Bronchial epithelial cell (primary cell): ENCODE measurements around the gene CSGALNACT2. TPM values are rescaled to one million over a fixed set of nuclear protein-coding genes. Genes with fewer than 3 reads are reported as not detected.
"Not testable (repeated sequence)": the region's sequence is repeated elsewhere in the genome, so short reads cannot be mapped to it uniquely, and the experiment has no call there.

Source experiments
- DNase-seq: peaks from one replicate; pipeline ENCODE4 v3.0.0-alpha.2; 2010; ENCODE audit warnings: low read depth
- FAIRE-seq: peaks from 2 replicates; lab custom pipeline; 2011; peaks lifted over from hg19 to GRCh38; lab: Jason Lieb, UNC
- H3K27me3 ChIP-seq: 2 replicates; pipeline ENCODE4 v1.5.1; 2011; ENCODE audit warnings: low read length; ENCODE audit not compliant: control insufficient read depth, insufficient read depth
- H3K36me3 ChIP-seq: 2 replicates; pipeline ENCODE4 v1.5.1; 2011; ENCODE audit warnings: low read length; ENCODE audit not compliant: control insufficient read depth, insufficient read depth
- H3K4me3 ChIP-seq: 2 replicates; pipeline ENCODE4 v1.5.1; 2011; ENCODE audit warnings: mild to moderate bottlenecking, low read depth, low read length, control low read depth
- total RNA-seq: library from RNA; depleted of rRNA; stranded (reverse); fragments of >200 nt; gene quantifications from 2 replicates; pipeline ENCODE4 v1.2.1, GENCODE V29; 2014
- TF ChIP-seq, protein P1 (sequence below): IDR thresholded peaks from 2 replicates; pipeline ENCODE4 v1.5.1; 2011; ENCODE audit warnings: mild to moderate bottlenecking, moderate library complexity, low read length, control low read depth, inconsistent platforms; ENCODE audit not compliant: insufficient read depth, severe bottlenecking

CSGALNACT2 gene
- total RNA-seq, 1 donor from 2014 or later = 17.4 TPM

DNA sequence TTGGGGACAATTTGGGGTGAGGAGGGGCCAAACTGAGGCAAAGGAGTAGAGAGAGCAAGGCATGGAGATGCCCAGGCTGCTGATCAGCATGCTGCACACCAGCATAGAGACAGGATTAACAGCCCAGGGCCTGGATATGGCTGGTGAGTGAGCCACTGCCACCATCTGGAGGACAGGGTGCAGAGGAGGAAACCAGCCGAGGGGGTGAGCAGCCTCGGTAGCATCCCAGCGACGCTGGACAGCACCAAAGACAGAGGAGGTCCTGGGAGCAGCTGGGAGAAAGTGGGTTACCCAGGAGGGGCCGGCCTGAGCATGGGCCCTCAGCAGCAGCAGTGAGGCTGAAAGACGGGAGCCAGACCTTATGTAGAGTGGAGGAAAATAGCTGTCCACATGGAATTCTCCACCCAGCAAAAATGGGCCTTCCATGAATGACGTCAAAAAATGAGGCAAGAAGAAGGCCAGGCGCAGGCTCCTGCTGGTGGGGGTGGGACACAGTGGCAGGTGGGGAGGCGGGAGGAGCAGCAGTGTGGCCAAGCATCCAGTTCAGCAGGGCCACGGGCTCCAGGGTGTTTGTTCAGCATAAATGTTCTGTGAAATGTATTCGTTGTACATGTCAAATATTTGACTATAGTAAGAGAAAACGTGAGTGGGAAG lies 44.7 kb upstream of the CSGALNACT2 start:
- FAIRE-seq = peak; percentile 32
- no peak overlapping the region for H3K4me3 ChIP-seq

DNA sequence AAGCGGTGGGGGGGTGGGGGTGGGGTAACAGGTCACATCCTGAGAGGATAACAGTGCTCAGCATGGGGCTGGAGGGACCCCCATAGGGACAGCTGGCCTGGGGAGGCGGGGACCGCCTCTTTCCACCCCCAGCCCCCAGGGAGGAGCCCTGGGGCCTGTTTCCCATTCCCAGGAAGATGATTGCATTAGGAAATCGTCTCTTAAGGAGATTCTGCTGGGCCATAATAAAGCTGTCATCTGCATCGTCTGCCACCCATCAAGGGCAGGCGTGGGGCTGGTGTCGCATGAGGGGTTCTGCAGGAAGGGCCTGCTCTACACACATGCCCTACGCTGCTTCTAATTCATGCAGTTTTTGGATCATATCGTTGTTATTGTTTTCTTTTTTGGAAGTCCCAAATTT lies 44.2 kb upstream of the CSGALNACT2 start:
- Histone ChIP-seq H3K27me3 (peaks cover 1% of the 10 kb centered on the region), H3K4me3 (no peak overlapping the region), H3K36me3 (no peaks in the 10 kb centered on the region)
- no peak for FAIRE-seq
- TF ChIP-seq, protein P1, sequence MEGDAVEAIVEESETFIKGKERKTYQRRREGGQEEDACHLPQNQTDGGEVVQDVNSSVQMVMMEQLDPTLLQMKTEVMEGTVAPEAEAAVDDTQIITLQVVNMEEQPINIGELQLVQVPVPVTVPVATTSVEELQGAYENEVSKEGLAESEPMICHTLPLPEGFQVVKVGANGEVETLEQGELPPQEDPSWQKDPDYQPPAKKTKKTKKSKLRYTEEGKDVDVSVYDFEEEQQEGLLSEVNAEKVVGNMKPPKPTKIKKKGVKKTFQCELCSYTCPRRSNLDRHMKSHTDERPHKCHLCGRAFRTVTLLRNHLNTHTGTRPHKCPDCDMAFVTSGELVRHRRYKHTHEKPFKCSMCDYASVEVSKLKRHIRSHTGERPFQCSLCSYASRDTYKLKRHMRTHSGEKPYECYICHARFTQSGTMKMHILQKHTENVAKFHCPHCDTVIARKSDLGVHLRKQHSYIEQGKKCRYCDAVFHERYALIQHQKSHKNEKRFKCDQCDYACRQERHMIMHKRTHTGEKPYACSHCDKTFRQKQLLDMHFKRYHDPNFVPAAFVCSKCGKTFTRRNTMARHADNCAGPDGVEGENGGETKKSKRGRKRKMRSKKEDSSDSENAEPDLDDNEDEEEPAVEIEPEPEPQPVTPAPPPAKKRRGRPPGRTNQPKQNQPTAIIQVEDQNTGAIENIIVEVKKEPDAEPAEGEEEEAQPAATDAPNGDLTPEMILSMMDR = no peak
- DNase-seq = no peak

More for the DNA sequence above, 44.7 kb upstream of the CSGALNACT2 start:
- H3K36me3 ChIP-seq = no peaks in the 10 kb centered on the region
- TF ChIP-seq, protein P1 = no peak
- DNase-seq = no peak
- peaks cover 1% of the 10 kb centered on the region for H3K27me3 ChIP-seq

DNA sequence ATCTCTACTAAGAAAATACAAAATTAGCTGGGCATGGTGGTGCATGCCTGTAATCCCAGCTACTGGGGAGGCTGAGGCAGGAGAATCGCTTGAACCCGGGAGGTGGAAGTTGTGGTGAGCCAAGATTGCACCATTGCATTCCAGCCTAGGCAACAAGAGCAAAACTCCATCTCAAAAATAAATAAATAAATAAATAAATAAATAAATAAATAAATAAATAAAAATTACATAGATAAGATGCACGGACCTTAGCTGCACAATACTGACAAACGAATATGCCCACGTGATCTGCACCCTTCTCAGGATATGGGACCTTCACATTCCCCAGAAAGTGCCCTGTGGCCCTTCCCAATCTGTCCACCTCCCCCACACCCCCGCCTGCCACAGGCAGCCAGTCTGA lies 38.9 kb upstream of the CSGALNACT2 start:
- not testable (repeated sequence) for H3K4me3 ChIP-seq, H3K27me3 ChIP-seq, DNase-seq, FAIRE-seq, H3K36me3 ChIP-seq

DNA sequence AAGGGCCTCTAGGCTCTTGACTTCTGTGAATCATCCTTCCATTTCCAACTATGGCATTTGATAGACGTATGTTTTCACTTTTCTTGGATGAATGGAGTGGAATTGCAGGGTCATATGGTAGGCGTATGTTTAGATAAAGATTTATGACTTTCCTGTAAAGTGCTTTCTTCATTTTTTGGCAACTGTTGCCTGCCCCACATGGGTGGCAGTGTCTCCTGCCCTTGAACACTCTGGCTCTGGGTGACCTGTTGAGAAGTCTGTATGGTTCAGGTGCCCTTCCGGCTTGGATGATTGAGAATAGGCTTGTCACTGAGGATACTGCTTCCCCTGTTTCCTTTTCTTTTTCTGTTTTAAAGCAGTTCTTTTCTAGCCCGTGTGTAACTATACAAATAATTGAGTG lies 38.3 kb upstream of the CSGALNACT2 start:
- no peak for DNase-seq
- FAIRE-seq = no peak
- TF ChIP-seq, protein P1 = no peak
- H3K27me3 ChIP-seq = peaks cover 7% of the 10 kb centered on the region
- H3K36me3 ChIP-seq = no peaks in the 10 kb centered on the region
- H3K4me3 ChIP-seq = no peak overlapping the region

DNA sequence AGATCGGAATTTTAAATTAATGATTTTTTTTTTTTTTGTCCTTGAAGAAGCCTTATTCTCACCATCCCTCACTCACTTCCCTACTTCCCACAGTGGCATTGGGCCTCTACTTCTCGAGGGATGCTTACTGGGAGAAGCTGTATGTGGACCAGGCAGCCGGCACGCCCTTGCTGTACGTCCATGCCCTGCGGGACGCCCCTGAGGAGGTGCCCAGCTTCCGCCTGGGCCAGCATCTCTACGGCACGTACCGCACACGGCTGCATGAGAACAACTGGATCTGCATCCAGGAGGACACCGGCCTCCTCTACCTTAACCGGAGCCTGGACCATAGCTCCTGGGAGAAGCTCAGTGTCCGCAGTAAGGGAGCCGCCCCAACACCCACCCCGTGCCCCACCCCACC lies 37.9 kb upstream of the CSGALNACT2 start:
- FAIRE-seq (no peak), DNase-seq (no peak)
- H3K27me3 ChIP-seq = peaks cover 9% of the 10 kb centered on the region
- no peaks in the 10 kb centered on the region for H3K36me3 ChIP-seq
- TF ChIP-seq, protein P1 = no peak
- H3K4me3 ChIP-seq = no peak overlapping the region

DNA sequence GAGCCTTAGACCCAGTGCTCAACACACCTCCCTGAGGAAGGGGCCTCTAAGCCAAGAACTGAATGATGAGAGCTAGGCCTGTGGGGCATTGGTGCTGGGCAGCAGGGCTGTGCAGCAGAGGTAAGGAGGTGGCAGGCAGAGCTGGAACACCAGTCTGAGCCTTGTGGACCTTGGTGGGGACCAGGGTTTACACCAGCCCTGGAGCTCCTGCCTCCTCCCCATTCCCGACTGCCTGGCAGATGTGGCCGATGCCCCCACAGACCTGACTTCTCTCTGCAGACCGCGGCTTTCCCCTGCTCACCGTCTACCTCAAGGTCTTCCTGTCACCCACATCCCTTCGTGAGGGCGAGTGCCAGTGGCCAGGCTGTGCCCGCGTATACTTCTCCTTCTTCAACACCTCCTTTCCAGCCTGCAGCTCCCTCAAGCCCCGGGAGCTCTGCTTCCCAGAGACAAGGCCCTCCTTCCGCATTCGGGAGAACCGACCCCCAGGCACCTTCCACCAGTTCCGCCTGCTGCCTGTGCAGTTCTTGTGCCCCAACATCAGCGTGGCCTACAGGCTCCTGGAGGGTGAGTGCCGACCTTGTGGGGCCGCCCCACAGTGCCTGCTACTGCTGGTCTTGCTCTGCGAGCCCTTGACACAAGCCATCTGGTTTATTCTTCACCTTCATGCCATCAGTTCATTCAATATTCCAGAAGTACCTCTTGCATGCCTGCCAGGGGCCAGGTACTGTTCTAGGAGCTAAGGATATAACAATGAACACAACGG lies 36.0 kb upstream of the CSGALNACT2 start:
- Histone ChIP-seq H3K4me3 (no peak overlapping the region), H3K36me3 (no peaks in the 10 kb centered on the region), H3K27me3 (peaks cover 9% of the 10 kb centered on the region)
- FAIRE-seq = no peak
- DNase-seq = no peak
- TF ChIP-seq, protein P1 = no peak
